Panc1 (cell line): Measurements from ENCODE around the gene FBXL16. TPM values are rescaled to one million over a fixed set of nuclear protein-coding genes. Genes with fewer than 3 reads are reported as not detected.

Source experiments
- ATAC-seq: fragments of 200-7000 bp; cut with Tn5 transposase; 2 replicates; pipeline ENCODE4 v1.9.1; 2020; ENCODE audit warnings: mild to moderate bottlenecking, moderate library complexity
- BruUV-seq: library from RNA; stranded (reverse); fragments of 400-500 nt; replicated peaks from 2 replicates; lab custom pipeline; 2021; lab: Mats Ljungman, UMichigan
- CTCF ChIA-PET: fragments of 300-600 bp; sonication (Branson Sonifier 250); formaldehyde crosslinking; loops from one replicate; lab custom pipeline; 2022; ENCODE audit warnings: antibody characterized with exemption; lab: Charles Lee
- POLR2A ChIA-PET: fragments of 300-600 bp; sonication (Branson Sonifier 250); formaldehyde crosslinking; loops from one replicate; lab custom pipeline; 2022; ENCODE audit warnings: antibody characterized with exemption; lab: Charles Lee
- DNase-seq: peaks from one replicate; pipeline ENCODE4 v3.0.0-alpha.2; 2010; ENCODE audit warnings: low read depth, low spot score
- H3K27ac ChIP-seq: 2 replicates; pipeline ENCODE4 v1.5.1; 2011; ENCODE audit warnings: mild to moderate bottlenecking, low read length, inconsistent platforms
- H3K27me3 ChIP-seq: fragments of 200-500 bp; sonication (Bioruptor generic); 2 replicates; pipeline ENCODE4 v1.6.0; 2014; ENCODE audit warnings: low read length, inconsistent platforms; ENCODE audit not compliant: control insufficient read depth, insufficient read depth
- H3K36me3 ChIP-seq: fragments of 200-500 bp; sonication (Bioruptor generic); 2 replicates; pipeline ENCODE4 v1.5.1; 2014; ENCODE audit warnings: inconsistent platforms, mild to moderate bottlenecking, low read length, moderate library complexity; ENCODE audit not compliant: control insufficient read depth, insufficient read depth
- H3K4me1 ChIP-seq: 2 replicates; pipeline ENCODE4 v1.5.1; 2011; ENCODE audit warnings: inconsistent platforms, mild to moderate bottlenecking, low read length, moderate library complexity; ENCODE audit not compliant: control insufficient read depth, insufficient read depth
- H3K4me3 ChIP-seq, 2 experiments: 2 replicates each; pipeline ENCODE4 v1.5.1; 2011 to 2012; ENCODE audit warnings: low read depth in 2 of 2, low read length in 2 of 2, mild to moderate bottlenecking in 2 of 2, inconsistent platforms in 1 of 2, moderate library complexity in 1 of 2
- H3K9me3 ChIP-seq: fragments of 200-500 bp; sonication (Bioruptor generic); 2 replicates; pipeline ENCODE4 v1.5.1; 2014; ENCODE audit warnings: low read depth, mild to moderate bottlenecking, inconsistent platforms, low read length, moderate library complexity; ENCODE audit not compliant: control insufficient read depth, insufficient read depth
- POLR2AphosphoS5 ChIP-seq: IDR thresholded peaks from 2 replicates; pipeline ENCODE4 v1.6.1; 2012; ENCODE audit warnings: mild to moderate bottlenecking, low read depth, low read length, moderate library complexity
- REST ChIP-seq, 2 experiments: IDR thresholded peaks; 2 replicates each; pipeline ENCODE4 v1.6.1; 2011 to 2012; ENCODE audit warnings: low read depth in 2 of 2, control low read depth in 1 of 2, low read length in 1 of 2, mild to moderate bottlenecking in 1 of 2, moderate library complexity in 1 of 2; ENCODE audit not compliant: insufficient read depth in 1 of 2
- SIN3A ChIP-seq: IDR thresholded peaks from 2 replicates; pipeline ENCODE4 v1.6.1; 2012; ENCODE audit warnings: low read depth, mild to moderate bottlenecking, low read length, moderate library complexity, borderline replicate concordance; ENCODE audit not compliant: insufficient read depth
- TCF7L2 ChIP-seq: IDR thresholded peaks from 2 replicates; pipeline ENCODE4 v1.6.1; 2011; ENCODE audit warnings: mild to moderate bottlenecking, low read depth, low read length, inconsistent platforms
- in situ Hi-C: cut with HindIII; loops from 2 replicates; pipeline ENCODE4 v1.10.0; 2016; ENCODE audit warnings: low sequenced_read_pairs, low pct_unique_long_range_greater_than_20kb
- intact Hi-C: fragments of 100-400 bp; cut with micrococcal nuclease; formaldehyde crosslinking; loops from one replicate; pipeline ENCODE4 v1.10.0; 2022; ENCODE audit not compliant: unreplicated experiment
- total RNA-seq: library from RNA; stranded (reverse); gene quantifications from one replicate; pipeline ENCODE4 v1.2.1, GENCODE V29; 2021; ENCODE audit not compliant: unreplicated experiment
- TF ChIP-seq, protein P1 (sequence below): fragments of 450-650 bp; IDR thresholded peaks from 2 replicates; pipeline ENCODE4 v1.5.1; 2017; ENCODE audit warnings: mild to moderate bottlenecking

The FBXL16 gene
- total RNA-seq, 1 experiment from 2014 or later = 28.0 TPM

DNA sequence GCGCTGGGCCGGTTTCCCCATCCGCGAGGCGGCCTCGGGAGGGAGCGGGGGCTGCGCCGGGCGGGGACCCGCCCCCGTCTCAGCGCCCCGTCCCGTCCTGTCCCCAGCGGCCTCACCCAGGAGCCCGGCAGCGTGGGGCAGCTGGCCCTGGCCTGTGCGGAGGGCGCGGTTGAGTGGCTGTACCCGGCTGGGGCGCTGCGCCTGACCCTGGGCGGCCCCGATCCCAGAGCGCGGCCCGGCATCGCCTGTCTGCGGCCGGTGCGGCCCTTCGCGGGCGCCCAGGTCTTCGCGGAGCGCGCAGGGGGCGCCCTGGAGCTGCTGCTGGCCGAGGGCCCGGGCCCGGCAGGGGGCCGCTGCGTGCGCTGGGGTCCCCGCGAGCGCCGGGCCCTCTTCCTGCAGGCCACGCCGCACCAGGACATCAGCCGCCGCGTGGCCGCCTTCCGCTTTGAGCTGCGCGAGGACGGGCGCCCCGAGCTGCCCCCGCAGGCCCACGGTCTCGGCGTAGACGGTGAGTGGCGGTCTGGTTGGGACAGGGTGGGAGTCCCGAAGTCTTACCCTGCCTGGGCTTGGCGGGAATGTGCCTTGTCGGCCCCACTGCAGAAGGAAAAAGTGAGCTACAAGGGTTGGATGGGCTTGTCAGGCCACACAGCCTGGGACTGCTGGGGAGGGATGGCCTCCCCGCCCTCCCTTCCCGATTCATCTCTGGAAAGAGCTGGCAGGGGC is 10.0 kb upstream of the FBXL16 start:
- no peaks in the 10 kb centered on the region for H3K27me3 ChIP-seq
- ATAC-seq (peak; percentile 1; the same call in 1 of the 2 replicates), DNase-seq (no peak)
- no peaks in the 10 kb centered on the region for H3K9me3 ChIP-seq
- no TSS peak for BruUV-seq
- POLR2A ChIA-PET = interaction anchor here (0.6 kb wide), 2 partner anchors 327 to 336 kb away, joined by 3 to 4 read pairs; no protein-coding TSS in a partner anchor
- intact Hi-C loops = no loop called here
- in situ Hi-C loops = no loop called here
- peak overlapping the region; percentile 88 for H3K27ac ChIP-seq
- CTCF ChIA-PET = interaction anchor here (0.6 to 1.1 kb wide), 3 partner anchors 69 to 1252 kb away, joined by 3 to 4 read pairs (median 3); no protein-coding TSS in a partner anchor
- TF ChIP-seq SIN3A (0 out of 2 replicates have a peak, but pooled peaks have one; percentile 41), TCF7L2 (no peak), POLR2AphosphoS5 (no peak), REST (IDR thresholded peaks at IDR 0.05; ENCODE audit: insufficient read depth in 1 of 2, low read depth in 2 of 2, low read length in 1 of 2) (no peak)
- TF ChIP-seq, protein P1, sequence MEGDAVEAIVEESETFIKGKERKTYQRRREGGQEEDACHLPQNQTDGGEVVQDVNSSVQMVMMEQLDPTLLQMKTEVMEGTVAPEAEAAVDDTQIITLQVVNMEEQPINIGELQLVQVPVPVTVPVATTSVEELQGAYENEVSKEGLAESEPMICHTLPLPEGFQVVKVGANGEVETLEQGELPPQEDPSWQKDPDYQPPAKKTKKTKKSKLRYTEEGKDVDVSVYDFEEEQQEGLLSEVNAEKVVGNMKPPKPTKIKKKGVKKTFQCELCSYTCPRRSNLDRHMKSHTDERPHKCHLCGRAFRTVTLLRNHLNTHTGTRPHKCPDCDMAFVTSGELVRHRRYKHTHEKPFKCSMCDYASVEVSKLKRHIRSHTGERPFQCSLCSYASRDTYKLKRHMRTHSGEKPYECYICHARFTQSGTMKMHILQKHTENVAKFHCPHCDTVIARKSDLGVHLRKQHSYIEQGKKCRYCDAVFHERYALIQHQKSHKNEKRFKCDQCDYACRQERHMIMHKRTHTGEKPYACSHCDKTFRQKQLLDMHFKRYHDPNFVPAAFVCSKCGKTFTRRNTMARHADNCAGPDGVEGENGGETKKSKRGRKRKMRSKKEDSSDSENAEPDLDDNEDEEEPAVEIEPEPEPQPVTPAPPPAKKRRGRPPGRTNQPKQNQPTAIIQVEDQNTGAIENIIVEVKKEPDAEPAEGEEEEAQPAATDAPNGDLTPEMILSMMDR = peak; percentile 83
- peak overlapping the region; percentile 65 to 80 for H3K4me3 ChIP-seq
- H3K4me1 ChIP-seq = peaks cover 60% of the 10 kb centered on the region
- no peaks in the 10 kb centered on the region; the same call in 1 of the 2 replicates for H3K36me3 ChIP-seq

- CTCF ChIA-PET = interaction anchor here (1.0 kb wide), 1 partner anchor 70 kb away, joined by 3 read pairs; no protein-coding TSS in a partner anchor
- Histone ChIP-seq H3K9me3 (no peaks in the 10 kb centered on the region), H3K36me3 (no peaks in the 10 kb centered on the region; the same call in 1 of the 2 replicates), H3K27ac (peak within 1 kb of the TSS; percentile 94), H3K4me3 (peak within 1 kb of the TSS; percentile 65 to 80), H3K4me1 (peaks cover 63% of the 10 kb centered on the region), H3K27me3 (no peaks in the 10 kb centered on the region)
- intact Hi-C loops = no loop called here
- no TSS peak for BruUV-seq
- DNase-seq = no peak
- in situ Hi-C loops = no loop called here
- POLR2A ChIA-PET = interaction anchor here (0.6 kb wide), 1 partner anchor 8 kb away, joined by 5 read pairs; no protein-coding TSS in a partner anchor
- TF ChIP-seq, protein P1 = no peak
- TF ChIP-seq POLR2AphosphoS5 = peak; percentile 34; the same call in 1 of the 2 replicates
- TF ChIP-seq REST (IDR thresholded peaks at IDR 0.05; ENCODE audit: insufficient read depth in 1 of 2, low read depth in 2 of 2, low read length in 1 of 2) = 0 out of 4 replicates have a peak, but pooled peaks of 1 of the 2 experiments have one; percentile 10
- 0 out of 2 replicates have a peak, but pooled peaks have one; percentile 25 for TF ChIP-seq TCF7L2
- TF ChIP-seq SIN3A = peak; percentile 31; the same call in 1 of the 2 replicates
- peak; percentile 70 for ATAC-seq
These were observed 9.2 kb upstream of the FBXL16 start, which contains the start of gene METRN for GRCh38 chr16:714558-715476. TSS of gene METRN (plus strand) at chr16:715118. CDS start at chr16:715290, 172 bp downstream.
